ENCODE results near the gene CDIPT. TPM values are rescaled to one million over a fixed set of nuclear protein-coding genes. Genes with fewer than 3 reads are reported as not detected.

The CDIPT gene
- total RNA-seq, 2 experiments from 2014 or later = 30.2 to 35.4 TPM

GRCh38 chr16:29857133-29857760 lies 5.8 kb downstream of the CDIPT start:
- no peak for DNase-seq
- Mint-ChIP-seq H3K36me3 (ENCODE audit: low read depth) (peaks cover 23% of the 10 kb centered on the region), H3K9me3 (no peaks in the 10 kb centered on the region), H3K27me3 (no peaks in the 10 kb centered on the region), H3K4me1 (ENCODE audit: low read depth) (peaks cover 16% of the 10 kb centered on the region), H3K27ac (no peak overlapping the region), H3K4me3 (no peak overlapping the region)
- intact Hi-C loops (cut with micrococcal nuclease) = no loop called here
- ChIA-PET POLR2A (interaction anchor here (0.8 kb wide), 1 partner anchor 31 kb away, joined by 3 read pairs; no protein-coding TSS in a partner anchor), CTCF (interaction anchor here (4.1 kb wide), 1 partner anchor 9 kb away, joined by 24 read pairs; no protein-coding TSS in a partner anchor)
- ATAC-seq = no peak
- no peak for TF ChIP-seq CTCF (IDR thresholded peaks at IDR 0.05)

GRCh38 chr16:29854520-29855100 lies 8.4 kb downstream of the CDIPT start:
- TF ChIP-seq CTCF (IDR thresholded peaks at IDR 0.05) = no peak
- Mint-ChIP-seq H3K4me3 (no peak overlapping the region), H3K9me3 (no peaks in the 10 kb centered on the region), H3K27me3 (no peaks in the 10 kb centered on the region), H3K36me3 (ENCODE audit: low read depth) (peaks cover 12% of the 10 kb centered on the region), H3K27ac (no peak overlapping the region), H3K4me1 (ENCODE audit: low read depth) (peaks cover 3% of the 10 kb centered on the region)
- POLR2A ChIA-PET = interaction anchor here (0.9 kb wide), 1 partner anchor 14 kb away, joined by 3 read pairs; no protein-coding TSS in a partner anchor
- DNase-seq (no peak), ATAC-seq (peak; percentile 30)
- CTCF ChIA-PET = interaction anchor here (0.7 to 1.5 kb wide), 5 partner anchors 10 to 154 kb away, joined by 3 read pairs; partner anchors contain the start of gene PAGR1
- intact Hi-C loops (cut with micrococcal nuclease) = no loop called here

GRCh38 chr16:29852654-29853053 lies 10.4 kb downstream of the CDIPT start:
- Mint-ChIP-seq H3K36me3 (ENCODE audit: low read depth) (no peaks in the 10 kb centered on the region), H3K4me1 (ENCODE audit: low read depth) (no peaks in the 10 kb centered on the region), H3K4me3 (no peak overlapping the region), H3K9me3 (no peaks in the 10 kb centered on the region), H3K27me3 (no peaks in the 10 kb centered on the region), H3K27ac (no peak overlapping the region)
- no peak for DNase-seq
- POLR2A ChIA-PET = interaction anchor here (0.8 to 1.3 kb wide), 2 partner anchors 62 to 259 kb away, joined by 3 read pairs; partner anchors contain the start of gene KIF22
- intact Hi-C loops (cut with micrococcal nuclease) = no loop called here
- CTCF ChIA-PET = interaction anchor here (0.8 to 1.6 kb wide), 3 partner anchors 9 to 154 kb away, joined by 3 to 5 read pairs (median 3); no protein-coding TSS in a partner anchor
- no peak for ATAC-seq
- TF ChIP-seq CTCF (IDR thresholded peaks at IDR 0.05) = no peak

- Mint-ChIP-seq H3K9me3 (no peaks in the 10 kb centered on the region), H3K27ac (no peak overlapping the region), H3K36me3 (ENCODE audit: low read depth) (peaks cover 1% of the 10 kb centered on the region), H3K4me3 (no peak overlapping the region), H3K4me1 (ENCODE audit: low read depth) (no peaks in the 10 kb centered on the region), H3K27me3 (no peaks in the 10 kb centered on the region)
- ChIA-PET CTCF (interaction anchor here (0.7 to 1.0 kb wide), 2 partner anchors 33 to 150 kb away, joined by 3 to 4 read pairs; no protein-coding TSS in a partner anchor), POLR2A (no interaction called here)
- ATAC-seq = no peak
- no peak for TF ChIP-seq CTCF (IDR thresholded peaks at IDR 0.05)
- intact Hi-C loops (cut with micrococcal nuclease) = no loop called here
- DNase-seq = no peak
Measured at GRCh38 chr16:29850998-29851397, 12.0 kb downstream of the CDIPT start.

GRCh38 chr16:29849505-29849904 lies 13.5 kb downstream of the CDIPT start:
- POLR2A ChIA-PET = no interaction called here
- peaks cover 4% of the 10 kb centered on the region for H3K36me3 Mint-ChIP-seq (ENCODE audit: low read depth)
- no peak for ATAC-seq

More at GRCh38 chr16:29849505-29849904, 13.5 kb downstream of the CDIPT start:
- no peak for DNase-seq
- H3K9me3 Mint-ChIP-seq = no peaks in the 10 kb centered on the region
- H3K27me3 Mint-ChIP-seq = no peaks in the 10 kb centered on the region
- no peaks in the 10 kb centered on the region for H3K4me1 Mint-ChIP-seq (ENCODE audit: low read depth)
- intact Hi-C loops (cut with micrococcal nuclease) = no loop called here
- H3K4me3 Mint-ChIP-seq = no peak overlapping the region
- TF ChIP-seq CTCF (IDR thresholded peaks at IDR 0.05) = no peak
- no peak overlapping the region for H3K27ac Mint-ChIP-seq
- CTCF ChIA-PET = interaction anchor here (1.2 to 5.6 kb wide), 20 partner anchors 8 to 152 kb away, joined by 4 to 95 read pairs (median 11); partner anchors contain the start of genes CDIPT, KCTD13, MAZ and MVP
